HEK293T (cell line): ENCODE data around the gene MBOAT1.

Experiments
- CTCF ChIA-PET: fragments of 350-600 bp; formaldehyde crosslinking; extraction: SDS; loops from one replicate; lab custom pipeline; 2021; ENCODE audit warnings: antibody characterized with exemption, inconsistent platforms; lab: Yijun Ruan, JAX
- POLR2A ChIA-PET: fragments of 350-600 bp; formaldehyde crosslinking; extraction: SDS; loops from one replicate; lab custom pipeline; 2020; ENCODE audit warnings: antibody characterized with exemption, inconsistent platforms; lab: Yijun Ruan, JAX
- DNase-seq: peaks from one replicate; pipeline ENCODE4 v3.0.0; 2012; ENCODE audit warnings: mixed read lengths; ENCODE audit errors: extremely low spot score
- ARNT ChIP-seq: fragments of 450-650 bp; IDR thresholded peaks from 2 replicates; pipeline ENCODE4 v1.6.1; 2017; ENCODE audit warnings: mild to moderate bottlenecking
- BHLHE40 ChIP-seq: fragments of 450-650 bp; IDR thresholded peaks from 2 replicates; pipeline ENCODE4 v1.6.1; 2016; ENCODE audit warnings: mild to moderate bottlenecking, moderate library complexity, borderline replicate concordance
- CTBP1 ChIP-seq: fragments of 450-650 bp; IDR thresholded peaks from 2 replicates; pipeline ENCODE4 v1.6.1; 2016; ENCODE audit warnings: borderline replicate concordance
- ELF4 ChIP-seq: fragments of 450-650 bp; IDR thresholded peaks from 2 replicates; pipeline ENCODE4 v1.6.1; 2017; ENCODE audit warnings: antibody characterized with exemption
- FOXA1 ChIP-seq: fragments of 450-650 bp; IDR thresholded peaks from 2 replicates; pipeline ENCODE4 v1.6.1; 2016; ENCODE audit warnings: mild to moderate bottlenecking
- FOXK2 ChIP-seq: fragments of 450-650 bp; IDR thresholded peaks from 2 replicates; pipeline ENCODE4 v1.6.1; 2016; ENCODE audit warnings: mild to moderate bottlenecking
- FOXM1 ChIP-seq: fragments of 450-650 bp; IDR thresholded peaks from 2 replicates; pipeline ENCODE4 v1.6.1; 2017; ENCODE audit warnings: mild to moderate bottlenecking, borderline replicate concordance
- HDGF ChIP-seq: fragments of 450-650 bp; IDR thresholded peaks from 2 replicates; pipeline ENCODE4 v1.6.1; 2017; ENCODE audit warnings: antibody characterized with exemption, borderline replicate concordance
- L3MBTL2 ChIP-seq: fragments of 450-650 bp; conservative IDR thresholded peaks from 2 replicates; pipeline ENCODE4 v1.6.1; 2016; ENCODE audit warnings: mild to moderate bottlenecking
- LEF1 ChIP-seq: fragments of 450-650 bp; IDR thresholded peaks from 2 replicates; pipeline ENCODE4 v1.6.1; 2017; ENCODE audit warnings: mild to moderate bottlenecking, borderline replicate concordance
- NFRKB ChIP-seq: fragments of 450-650 bp; IDR thresholded peaks from 2 replicates; pipeline ENCODE4 v1.6.1; 2016; ENCODE audit warnings: mild to moderate bottlenecking, moderate library complexity
- SP1 ChIP-seq: fragments of 450-650 bp; IDR thresholded peaks from 2 replicates; pipeline ENCODE4 v1.6.1; 2017
- SUZ12 ChIP-seq: fragments of 450-650 bp; IDR thresholded peaks from 2 replicates; pipeline ENCODE4 v1.6.1; 2016; ENCODE audit warnings: mild to moderate bottlenecking
- TARDBP ChIP-seq: fragments of 450-650 bp; IDR thresholded peaks from 2 replicates; pipeline ENCODE4 v1.6.1; 2016
- ZNF384 ChIP-seq: fragments of 450-650 bp; IDR thresholded peaks from 2 replicates; pipeline ENCODE4 v1.6.1; 2016
- TF ChIP-seq, protein P1 (sequence below): fragments of 450-650 bp; IDR thresholded peaks from 2 replicates; pipeline ENCODE4 v1.6.1; 2016

The MBOAT1 gene

DNA sequence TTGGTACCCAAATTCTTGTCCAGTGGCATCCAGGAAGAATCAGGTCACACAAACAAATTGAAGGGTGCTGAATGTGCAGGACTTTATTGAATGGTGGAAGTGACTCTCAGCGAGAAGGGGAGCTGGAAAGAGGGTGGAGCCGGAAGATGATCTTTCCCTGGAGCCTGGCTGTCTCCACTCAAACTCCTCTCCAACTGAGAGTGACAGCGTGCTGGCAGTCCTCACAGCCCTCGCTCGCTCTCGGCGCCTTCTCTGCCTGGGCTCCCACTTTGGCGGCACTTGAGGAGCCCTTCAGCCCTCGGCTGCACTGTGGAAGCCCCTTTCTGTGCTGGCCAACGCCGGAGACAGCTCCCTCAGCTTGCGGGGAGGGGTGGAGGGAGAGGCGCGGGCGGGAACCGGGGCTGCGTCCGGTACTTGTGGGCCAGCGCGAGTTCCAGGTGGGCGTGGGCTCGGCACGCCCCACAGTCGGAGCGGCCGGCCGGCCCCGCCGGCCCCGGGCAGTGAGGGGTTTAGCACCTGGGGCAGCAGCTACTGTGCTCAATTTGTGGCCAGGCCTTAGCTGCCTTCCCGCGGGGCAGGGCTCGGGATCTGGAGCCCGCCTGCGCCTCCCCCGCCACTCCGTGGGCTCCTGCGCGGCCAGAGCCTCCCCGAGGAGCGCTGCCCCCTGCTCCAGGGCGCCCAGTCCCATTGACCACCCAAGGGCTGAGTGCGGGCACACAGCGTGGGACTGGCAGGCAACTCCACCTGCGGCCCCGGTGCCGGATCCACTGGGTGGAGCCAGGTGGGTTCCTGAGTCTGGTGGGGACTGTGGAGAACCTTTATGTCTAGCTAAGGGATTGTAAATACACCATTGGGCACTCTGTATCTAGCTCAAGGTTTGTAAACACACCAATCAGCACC is 26.7 kb upstream of the MBOAT1 start:
- POLR2A ChIA-PET = no interaction called here
- TF ChIP-seq FOXM1 = no peak
- no peak for TF ChIP-seq L3MBTL2
- TF ChIP-seq FOXK2 = no peak
- no peak for TF ChIP-seq SP1
- no peak for TF ChIP-seq TARDBP
- no peak for TF ChIP-seq SUZ12
- no peak for TF ChIP-seq ELF4
- no peak for TF ChIP-seq FOXA1
- TF ChIP-seq NFRKB = no peak
- CTCF ChIA-PET = no interaction called here
- DNase-seq = no peak

DNA sequence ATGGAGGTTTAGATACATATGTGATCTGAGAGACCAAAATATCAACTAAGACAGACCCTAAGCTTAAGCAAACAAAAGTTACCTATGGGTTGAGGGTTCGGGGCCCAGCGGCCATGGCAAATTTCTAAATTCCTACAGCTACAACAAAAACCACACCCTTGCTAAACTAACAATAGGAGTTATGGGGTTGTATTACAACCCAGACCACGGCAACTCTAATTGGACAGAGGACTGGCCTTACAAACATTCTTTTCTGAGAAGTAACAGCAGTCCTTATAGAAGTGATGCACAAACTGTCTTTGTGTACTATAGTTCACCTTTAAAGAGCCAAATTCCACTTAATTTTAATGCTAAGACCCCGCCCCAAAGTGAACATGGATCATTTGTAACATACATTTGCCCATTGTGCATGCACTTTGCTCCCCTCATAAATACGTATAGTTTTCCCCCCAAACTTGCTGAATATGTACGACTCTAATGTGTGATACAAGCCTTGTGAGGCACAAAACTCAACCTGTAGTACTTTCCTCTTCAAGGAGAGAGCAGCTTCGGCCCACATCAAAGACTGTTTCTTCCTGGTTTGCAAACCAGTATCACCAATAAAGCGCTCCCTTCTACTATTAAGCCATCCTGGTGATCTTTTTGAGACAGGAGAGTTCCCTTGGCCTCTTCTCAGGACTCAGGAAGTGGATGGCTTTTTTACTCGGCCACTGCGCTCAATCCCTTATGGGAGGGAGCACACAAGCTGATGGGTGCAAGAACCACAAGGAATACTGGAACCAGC is 25.6 kb upstream of the MBOAT1 start:
- ChIA-PET CTCF (no interaction called here), POLR2A (no interaction called here)
- DNase-seq = no peak
- TF ChIP-seq SUZ12 (no peak), BHLHE40 (no peak), FOXM1 (no peak), ZNF384 (no peak), ARNT (no peak), CTBP1 (no peak), NFRKB (no peak), ELF4 (no peak), FOXK2 (no peak), HDGF (no peak), TARDBP (no peak), FOXA1 (no peak), L3MBTL2 (no peak), SP1 (no peak), LEF1 (no peak)
- TF ChIP-seq, protein P1, sequence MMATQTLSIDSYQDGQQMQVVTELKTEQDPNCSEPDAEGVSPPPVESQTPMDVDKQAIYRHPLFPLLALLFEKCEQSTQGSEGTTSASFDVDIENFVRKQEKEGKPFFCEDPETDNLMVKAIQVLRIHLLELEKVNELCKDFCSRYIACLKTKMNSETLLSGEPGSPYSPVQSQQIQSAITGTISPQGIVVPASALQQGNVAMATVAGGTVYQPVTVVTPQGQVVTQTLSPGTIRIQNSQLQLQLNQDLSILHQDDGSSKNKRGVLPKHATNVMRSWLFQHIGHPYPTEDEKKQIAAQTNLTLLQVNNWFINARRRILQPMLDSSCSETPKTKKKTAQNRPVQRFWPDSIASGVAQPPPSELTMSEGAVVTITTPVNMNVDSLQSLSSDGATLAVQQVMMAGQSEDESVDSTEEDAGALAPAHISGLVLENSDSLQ = no peak

DNA sequence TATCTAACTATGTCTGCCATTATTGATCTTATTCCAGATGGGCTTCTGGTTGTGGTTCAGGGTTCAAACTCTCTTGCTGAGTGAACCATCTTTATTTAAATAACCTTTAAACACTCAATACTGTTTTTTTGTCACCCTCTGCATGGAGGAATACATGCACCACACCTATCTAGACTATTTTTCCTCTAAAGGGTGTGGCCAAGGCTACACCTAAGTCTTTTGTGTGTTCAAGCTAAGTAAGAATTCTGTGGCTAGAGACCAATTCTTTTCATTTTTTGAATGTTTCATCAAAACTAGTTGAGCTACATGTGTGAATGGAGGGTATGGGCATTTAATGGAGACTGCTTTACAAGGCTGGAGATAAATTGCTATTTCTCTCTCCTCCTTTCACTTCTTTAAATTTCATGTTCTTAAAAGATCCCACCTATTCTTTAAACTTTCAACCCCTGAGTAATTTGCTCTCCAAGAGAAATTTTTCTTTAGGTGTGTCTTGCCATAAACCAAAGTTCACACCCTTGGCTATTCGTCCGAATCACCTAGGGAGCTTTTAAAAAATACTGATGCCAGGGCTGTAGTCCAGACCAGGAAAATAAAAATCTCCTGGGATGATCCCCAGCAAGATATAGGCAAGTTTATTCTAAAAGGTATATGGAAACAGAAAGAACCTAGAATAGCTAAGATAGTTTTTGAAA is 24.8 kb upstream of the MBOAT1 start:
- POLR2A ChIA-PET = no interaction called here
- CTCF ChIA-PET = no interaction called here
- TF ChIP-seq FOXK2 = no peak
- no peak for DNase-seq

DNA sequence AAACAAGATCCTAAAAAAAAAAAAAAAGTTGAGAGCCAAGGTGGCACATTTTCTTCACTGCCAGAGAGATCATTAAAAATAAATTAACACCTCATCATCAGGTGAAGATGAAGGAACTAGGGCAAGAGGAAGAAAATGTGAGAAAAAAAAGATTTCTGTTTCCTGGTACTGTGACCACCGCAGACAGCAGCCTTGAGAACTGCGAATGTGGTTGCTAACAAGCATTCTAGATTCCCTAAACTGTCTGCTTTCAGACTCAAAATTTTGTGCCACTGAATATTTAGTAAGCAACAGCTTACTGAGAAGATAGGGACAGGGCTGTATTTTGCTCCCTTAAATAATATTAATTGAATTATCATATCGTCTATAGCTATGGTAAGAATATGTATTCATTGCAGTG is 24.1 kb upstream of the MBOAT1 start:
- CTCF ChIA-PET = no interaction called here
- DNase-seq = no peak
- POLR2A ChIA-PET = no interaction called here
- TF ChIP-seq BHLHE40 (no peak), CTBP1 (no peak), ZNF384 (no peak), FOXA1 (no peak), ELF4 (no peak), TARDBP (no peak), HDGF (no peak), FOXK2 (no peak), SUZ12 (no peak), NFRKB (no peak), LEF1 (no peak), FOXM1 (no peak), ARNT (no peak)

DNA sequence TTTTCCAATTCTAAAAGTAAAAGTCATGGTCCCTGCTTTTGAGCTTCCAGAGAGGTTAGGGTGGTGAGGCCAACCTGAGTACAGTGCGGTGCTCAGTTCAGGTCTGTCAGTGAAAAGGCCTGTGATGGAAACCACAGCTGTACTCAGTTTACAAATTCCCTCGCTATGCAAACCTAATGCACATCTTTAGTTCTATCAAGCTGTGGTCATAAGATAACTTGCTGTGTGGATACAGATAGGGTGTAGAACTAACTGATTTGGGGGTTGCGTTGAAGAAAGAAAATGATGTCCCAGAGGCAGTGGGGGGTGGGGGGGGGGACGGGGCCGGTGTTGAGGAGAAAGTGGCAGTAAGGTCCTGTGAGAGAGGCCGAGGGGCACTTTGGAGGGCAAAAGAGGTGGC is 22.8 kb upstream of the MBOAT1 start:
- CTCF ChIA-PET = no interaction called here
- DNase-seq = no peak
- TF ChIP-seq ARNT = no peak
- no peak for TF ChIP-seq BHLHE40
- no peak for TF ChIP-seq ELF4
- no peak for TF ChIP-seq NFRKB
- no peak for TF ChIP-seq LEF1
- no peak for TF ChIP-seq FOXM1
- TF ChIP-seq CTBP1 = no peak
- TF ChIP-seq, protein P1 = no peak
- TF ChIP-seq TARDBP = no peak
- TF ChIP-seq SP1 = no peak
- no peak for TF ChIP-seq HDGF
- TF ChIP-seq L3MBTL2 = no peak
- no peak for TF ChIP-seq FOXA1
- no peak for TF ChIP-seq FOXK2
- TF ChIP-seq ZNF384 = no peak
- TF ChIP-seq SUZ12 = no peak
- POLR2A ChIA-PET = no interaction called here

DNA sequence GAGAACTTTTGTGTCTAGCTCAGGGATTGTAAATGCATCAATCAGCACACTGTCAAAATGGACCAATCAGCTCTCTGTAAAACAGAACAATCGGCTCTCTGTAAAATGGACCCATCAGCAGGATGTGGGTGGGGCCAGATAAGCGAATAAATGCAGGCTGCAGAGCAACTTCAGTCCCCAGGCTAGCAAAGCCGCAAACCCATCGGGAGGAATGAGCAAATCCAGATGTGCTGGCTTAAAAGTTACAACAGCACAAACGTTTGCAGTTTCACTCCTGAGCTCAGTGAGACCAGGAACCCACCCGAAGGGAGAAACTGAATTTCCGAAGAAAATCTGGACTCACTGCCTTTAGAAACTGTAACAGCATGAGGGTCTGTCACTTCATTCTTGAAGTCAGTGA is 21.9 kb upstream of the MBOAT1 start:
- TF ChIP-seq SP1 (no peak), L3MBTL2 (no peak), ZNF384 (no peak), LEF1 (no peak), HDGF (no peak), FOXM1 (no peak), FOXA1 (no peak), SUZ12 (no peak), CTBP1 (no peak), BHLHE40 (no peak), ELF4 (no peak), NFRKB (no peak), FOXK2 (no peak), TARDBP (no peak), ARNT (no peak)
- TF ChIP-seq, protein P1 = no peak
- no peak for DNase-seq
- ChIA-PET CTCF (no interaction called here), POLR2A (interaction anchor here (0.7 kb wide), 1 partner anchor 8 kb away, joined by 3 read pairs; no protein-coding TSS in a partner anchor)
